BE2C (cell line): Measurements from ENCODE around the gene ACER3.
"Not testable (repeated sequence)": the region's sequence is repeated elsewhere in the genome, so short reads cannot be mapped to it uniquely, and the experiment has no call there.

Experiments
- DNase-seq: peaks from one replicate; pipeline ENCODE4 v3.0.0-alpha.2; 2020
- H3K27me3 ChIP-seq: fragments of 250-450 bp; sonication (Bioruptor Pico); 2 replicates; pipeline ENCODE4 v1.5.1; 2020; ENCODE audit warnings: mild to moderate bottlenecking
- H3K36me3 ChIP-seq: fragments of 250-450 bp; sonication (Bioruptor Pico); 2 replicates; pipeline ENCODE4 v1.5.1; 2020; ENCODE audit warnings: mild to moderate bottlenecking
- H3K4me1 ChIP-seq: fragments of 250-450 bp; sonication (Bioruptor Pico); 2 replicates; pipeline ENCODE4 v1.5.1; 2020
- H3K4me3 ChIP-seq: 2 replicates; pipeline ENCODE4 v1.5.1; 2011; ENCODE audit warnings: low read depth, low read length
- H3K9me3 ChIP-seq: fragments of 250-450 bp; sonication (Bioruptor Pico); 2 replicates; pipeline ENCODE4 v1.5.1; 2020
- TF ChIP-seq, protein P1 (sequence below): IDR thresholded peaks from 2 replicates; pipeline ENCODE4 v1.5.1; 2012; ENCODE audit warnings: mild to moderate bottlenecking, low read depth, low read length

Gene ACER3

DNA sequence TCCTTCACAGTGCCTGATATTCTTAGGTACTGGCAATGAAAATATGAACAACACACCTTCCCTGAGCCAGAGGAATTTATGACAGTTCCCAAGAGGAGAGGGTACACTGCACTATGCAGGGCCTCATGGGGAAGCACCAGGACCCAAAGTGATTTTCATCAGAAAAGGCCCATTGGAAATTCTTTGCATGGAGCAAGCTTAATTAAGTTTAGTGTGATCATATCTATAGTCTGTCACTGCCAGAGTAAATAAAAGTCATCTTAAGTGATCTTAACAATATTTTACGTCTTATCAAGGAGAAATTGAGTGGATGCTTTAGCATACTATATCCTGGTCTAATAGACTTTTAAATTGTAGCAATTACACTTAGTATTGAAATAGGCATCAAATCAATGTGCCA lies 86.5 kb downstream of the ACER3 start:
- no peaks in the 10 kb centered on the region for H3K9me3 ChIP-seq
- H3K27me3 ChIP-seq: no peaks in the 10 kb centered on the region
- H3K4me1 ChIP-seq: peaks cover 12% of the 10 kb centered on the region
- TF ChIP-seq, protein P1, sequence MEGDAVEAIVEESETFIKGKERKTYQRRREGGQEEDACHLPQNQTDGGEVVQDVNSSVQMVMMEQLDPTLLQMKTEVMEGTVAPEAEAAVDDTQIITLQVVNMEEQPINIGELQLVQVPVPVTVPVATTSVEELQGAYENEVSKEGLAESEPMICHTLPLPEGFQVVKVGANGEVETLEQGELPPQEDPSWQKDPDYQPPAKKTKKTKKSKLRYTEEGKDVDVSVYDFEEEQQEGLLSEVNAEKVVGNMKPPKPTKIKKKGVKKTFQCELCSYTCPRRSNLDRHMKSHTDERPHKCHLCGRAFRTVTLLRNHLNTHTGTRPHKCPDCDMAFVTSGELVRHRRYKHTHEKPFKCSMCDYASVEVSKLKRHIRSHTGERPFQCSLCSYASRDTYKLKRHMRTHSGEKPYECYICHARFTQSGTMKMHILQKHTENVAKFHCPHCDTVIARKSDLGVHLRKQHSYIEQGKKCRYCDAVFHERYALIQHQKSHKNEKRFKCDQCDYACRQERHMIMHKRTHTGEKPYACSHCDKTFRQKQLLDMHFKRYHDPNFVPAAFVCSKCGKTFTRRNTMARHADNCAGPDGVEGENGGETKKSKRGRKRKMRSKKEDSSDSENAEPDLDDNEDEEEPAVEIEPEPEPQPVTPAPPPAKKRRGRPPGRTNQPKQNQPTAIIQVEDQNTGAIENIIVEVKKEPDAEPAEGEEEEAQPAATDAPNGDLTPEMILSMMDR: no peak
- H3K4me3 ChIP-seq: no peak overlapping the region
- no peak for DNase-seq
- no peaks in the 10 kb centered on the region; the same call in 1 of the 2 replicates for H3K36me3 ChIP-seq

DNA sequence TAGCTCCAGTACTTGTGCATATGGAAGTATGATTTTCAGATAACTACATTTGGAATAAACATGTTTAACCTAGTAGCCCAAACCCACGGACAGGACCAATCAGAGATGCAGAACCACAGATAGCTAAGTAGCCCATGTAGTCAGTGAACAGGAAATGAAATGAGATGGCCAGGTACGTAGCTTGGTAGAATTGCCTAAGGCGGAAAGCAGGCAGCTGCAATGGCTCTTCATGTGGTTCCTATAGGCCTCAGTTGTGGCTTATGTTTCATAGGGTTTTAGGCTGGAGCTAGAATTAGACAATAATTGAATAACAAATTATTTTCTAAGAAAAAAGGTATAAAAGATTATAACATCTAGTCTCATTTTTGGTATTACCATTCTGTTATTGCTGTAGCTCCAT lies 87.1 kb downstream of the ACER3 start:
- TF ChIP-seq, protein P1: no peak
- no peak for DNase-seq
- Histone ChIP-seq H3K4me1 (peaks cover 12% of the 10 kb centered on the region), H3K27me3 (no peaks in the 10 kb centered on the region), H3K36me3 (no peaks in the 10 kb centered on the region; the same call in 1 of the 2 replicates), H3K9me3 (no peaks in the 10 kb centered on the region), H3K4me3 (no peak overlapping the region)

DNA sequence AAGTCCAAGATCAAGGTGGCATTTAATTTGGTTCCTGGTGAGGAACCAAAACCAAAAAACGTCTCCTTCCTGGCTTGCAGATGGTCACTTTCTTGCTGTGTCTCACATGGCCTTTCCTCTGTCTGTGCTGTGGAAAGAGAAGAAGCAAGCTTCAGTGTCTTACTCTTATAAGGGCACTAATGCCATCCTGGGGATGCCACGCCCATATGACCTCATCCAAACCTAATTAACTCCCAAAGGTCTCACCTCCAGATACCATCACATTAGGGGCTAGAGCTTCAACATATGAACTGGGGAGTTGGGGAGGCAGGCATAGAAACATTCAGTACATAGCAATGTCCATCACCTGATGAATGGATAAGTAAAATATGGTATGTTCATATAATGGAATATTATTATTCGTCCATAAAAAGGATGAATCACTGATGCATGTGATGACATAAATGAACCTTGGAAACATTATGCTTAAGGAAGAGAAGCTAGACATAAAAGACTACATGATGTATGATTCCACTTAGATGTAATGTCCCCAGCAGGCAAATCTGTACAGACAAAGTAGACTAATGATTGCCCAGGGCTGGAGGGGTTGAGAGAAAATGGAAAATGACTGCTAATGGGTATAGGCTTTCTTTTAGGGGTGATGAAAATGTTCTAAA lies 94.9 kb downstream of the ACER3 start:
- Histone ChIP-seq H3K27me3 (no peaks in the 10 kb centered on the region), H3K4me3 (no peak overlapping the region), H3K4me1 (no peaks in the 10 kb centered on the region), H3K36me3 (no peaks in the 10 kb centered on the region), H3K9me3 (no peaks in the 10 kb centered on the region)
- DNase-seq: no peak
- TF ChIP-seq, protein P1: no peak

DNA sequence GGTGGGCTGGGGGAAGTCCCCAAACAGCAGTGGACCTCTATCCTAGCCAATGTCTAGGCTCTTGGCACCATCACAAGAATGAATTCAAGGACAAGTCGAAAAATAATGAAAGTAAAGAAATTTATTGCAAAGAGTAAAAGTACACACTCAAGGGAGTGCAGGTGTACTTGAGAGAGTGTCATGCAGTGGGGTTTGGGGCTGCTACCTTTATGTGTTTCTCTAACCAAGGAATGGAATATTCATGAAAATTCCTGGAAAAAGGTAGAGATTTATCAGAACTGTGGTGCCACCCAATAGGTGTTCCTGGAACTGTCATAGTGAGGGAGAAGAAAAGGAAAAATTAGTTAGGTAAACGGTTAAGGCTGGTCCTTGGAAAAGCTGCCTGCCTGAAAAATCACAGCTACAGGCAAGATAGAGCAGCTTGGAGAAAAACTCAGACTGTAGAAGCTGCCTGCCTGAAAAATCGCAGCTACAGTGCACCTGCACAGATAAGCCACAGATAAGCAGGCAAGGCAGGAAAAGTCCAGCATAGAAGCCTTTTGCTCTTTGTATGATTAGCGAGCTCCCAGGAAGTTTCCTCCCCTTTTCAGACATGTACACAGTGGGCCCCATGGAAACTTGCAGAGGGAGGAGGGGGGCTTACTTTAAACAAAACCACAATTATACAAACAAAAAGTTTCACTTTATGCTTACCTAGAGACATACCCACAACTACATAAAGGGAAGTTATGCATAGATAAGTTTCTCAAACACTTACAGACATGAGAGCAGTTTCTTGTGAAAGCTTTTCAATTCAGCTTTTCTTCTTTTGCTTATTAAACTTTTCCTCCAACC lies 102.1 kb downstream of the ACER3 start:
- TF ChIP-seq, protein P1: no peak
- no peak overlapping the region for H3K4me3 ChIP-seq
- H3K9me3 ChIP-seq: no peaks in the 10 kb centered on the region
- no peaks in the 10 kb centered on the region for H3K4me1 ChIP-seq
- no peaks in the 10 kb centered on the region for H3K36me3 ChIP-seq
- DNase-seq: no peak
- H3K27me3 ChIP-seq: no peaks in the 10 kb centered on the region

DNA sequence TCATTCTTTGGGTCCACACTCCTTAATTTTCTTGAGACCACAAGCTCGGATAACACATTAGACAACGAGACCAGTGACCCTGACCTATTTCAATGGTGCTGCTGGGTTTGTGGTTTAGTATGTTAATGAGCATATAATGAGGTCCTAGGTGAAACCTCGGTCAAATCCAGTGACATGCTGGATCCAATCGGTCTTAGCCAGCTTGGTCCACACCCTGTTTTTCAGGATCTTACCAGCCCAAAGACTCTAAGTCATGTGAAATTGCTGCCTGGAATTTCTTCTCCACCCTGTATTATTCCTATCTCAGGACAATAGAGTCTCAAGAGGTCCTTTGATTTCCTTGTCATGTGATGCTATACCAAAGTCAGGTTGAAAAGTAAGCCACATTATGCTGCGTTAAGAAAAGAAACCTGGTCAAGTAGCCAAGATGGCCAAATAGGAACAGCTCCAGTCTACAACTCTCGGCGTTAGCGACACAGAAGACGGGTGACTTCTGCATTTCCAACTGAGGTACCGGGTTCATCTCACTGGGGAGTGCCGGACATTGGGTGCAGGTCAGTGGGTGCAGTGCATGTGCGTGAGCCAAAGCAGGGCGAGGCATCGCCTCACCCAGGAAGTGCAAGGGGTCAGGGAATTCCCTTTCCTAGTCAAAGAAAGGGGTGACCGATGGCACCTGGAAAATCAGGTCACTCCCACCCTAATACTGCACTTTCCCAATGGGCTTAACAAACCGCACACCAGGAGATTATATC lies 102.9 kb downstream of the ACER3 start:
- H3K9me3 ChIP-seq, H3K27me3 ChIP-seq, H3K4me3 ChIP-seq, DNase-seq, H3K36me3 ChIP-seq, H3K4me1 ChIP-seq: not testable (repeated sequence)

DNA sequence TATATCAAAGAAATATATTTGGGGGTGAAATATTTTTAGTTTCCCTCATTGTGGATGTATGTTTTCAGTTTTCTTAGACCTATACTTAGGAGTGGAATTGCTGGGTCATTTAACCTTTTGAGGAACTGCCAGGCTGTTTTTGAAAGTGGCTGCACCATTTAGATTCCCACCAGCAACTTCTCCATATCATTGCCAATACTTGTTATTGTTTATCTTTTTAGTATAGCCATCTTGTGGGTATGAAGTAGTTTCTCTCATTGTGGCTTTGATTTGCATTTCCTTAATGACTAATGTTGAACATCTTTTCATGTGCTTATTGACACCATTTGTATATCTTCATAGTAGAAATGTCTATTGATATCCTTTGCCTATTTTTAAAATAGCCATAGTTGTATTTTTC lies 111.3 kb downstream of the ACER3 start:
- no peak for DNase-seq
- no peaks in the 10 kb centered on the region for H3K4me1 ChIP-seq
- no peaks in the 10 kb centered on the region for H3K9me3 ChIP-seq
- no peaks in the 10 kb centered on the region for H3K27me3 ChIP-seq
- H3K4me3 ChIP-seq: no peak overlapping the region
- TF ChIP-seq, protein P1: no peak
- no peaks in the 10 kb centered on the region for H3K36me3 ChIP-seq
